ENCODE results near the gene PSMC3. TPM values are rescaled to one million over a fixed set of nuclear protein-coding genes. Genes with fewer than 3 reads are reported as not detected.

PSMC3 gene
- total RNA-seq, 1 donor from 2014 or later = 79.6 TPM

DNA sequence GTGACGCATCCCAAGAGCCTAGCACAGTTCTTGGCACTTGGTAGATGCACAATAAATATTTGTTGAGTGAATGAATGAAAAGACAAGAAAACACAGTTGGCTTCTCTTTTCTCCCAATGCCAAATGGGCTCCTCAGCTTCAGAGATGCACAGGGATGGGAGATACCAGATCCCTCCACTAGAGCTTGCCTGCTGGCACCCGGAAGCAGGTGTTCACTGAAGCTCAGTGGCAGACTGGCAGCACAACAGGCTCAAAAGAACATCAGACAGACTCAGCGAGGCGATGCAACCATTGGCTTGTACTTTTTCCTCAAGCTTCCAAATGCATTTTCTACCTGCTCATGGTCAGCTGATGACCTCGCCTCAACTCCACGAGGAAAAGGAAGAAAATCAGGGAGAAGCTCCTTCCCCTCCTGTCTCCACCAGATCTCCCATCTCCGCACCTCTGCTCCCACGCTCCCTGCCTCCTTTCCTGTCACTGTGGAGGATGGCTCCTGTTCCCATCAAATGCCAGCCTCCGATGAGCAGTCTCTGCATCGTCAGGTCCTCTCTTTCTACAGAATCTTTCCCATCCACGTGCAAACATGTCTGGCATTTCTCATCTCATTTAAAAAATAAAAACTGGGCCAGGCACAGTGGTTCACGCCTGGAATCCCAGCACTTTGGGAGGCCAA lies 16.9 kb upstream of the PSMC3 start:
- no peak for DNase-seq

DNA sequence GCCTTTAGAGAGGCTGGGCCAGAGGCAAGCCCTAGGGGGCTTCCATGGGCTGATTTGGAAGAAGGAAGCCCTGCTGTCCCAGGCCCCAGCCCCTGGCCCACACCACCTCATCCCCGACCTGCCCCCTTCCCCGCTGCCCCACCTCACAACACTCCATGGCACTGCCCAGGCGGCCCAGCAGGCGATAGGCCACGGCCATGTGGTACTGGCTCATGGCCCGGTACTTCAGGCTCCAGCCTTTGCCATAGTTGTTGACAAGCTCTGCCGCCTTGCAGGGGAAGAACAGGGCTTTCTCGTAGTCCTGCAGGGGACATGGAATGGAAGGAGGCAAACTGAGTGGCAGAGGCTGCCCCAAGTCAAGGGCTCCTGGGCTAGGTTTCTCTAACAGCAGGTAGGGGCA lies 16.3 kb upstream of the PSMC3 start:
- no peak for DNase-seq

DNA sequence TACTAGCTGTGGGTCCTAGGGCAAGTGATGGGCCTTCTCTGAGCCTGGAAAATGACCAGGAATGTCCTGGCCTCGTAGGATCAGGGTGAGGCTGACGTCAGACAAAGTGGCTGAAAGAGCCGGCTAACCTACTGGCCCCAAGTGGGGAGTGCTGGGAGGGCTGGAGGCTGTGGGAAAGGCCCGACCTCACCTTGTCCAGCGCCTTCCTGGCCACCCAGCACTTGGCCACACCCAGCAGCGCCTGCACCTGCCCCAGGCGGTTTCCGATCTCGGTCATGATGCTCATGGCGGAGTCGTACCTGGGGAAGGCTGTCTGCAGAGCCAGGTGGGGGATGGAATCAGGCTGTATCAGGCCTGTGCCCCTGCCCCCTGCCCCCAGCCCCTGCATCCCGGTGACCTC lies 15.2 kb upstream of the PSMC3 start:
- no peak for DNase-seq

DNA sequence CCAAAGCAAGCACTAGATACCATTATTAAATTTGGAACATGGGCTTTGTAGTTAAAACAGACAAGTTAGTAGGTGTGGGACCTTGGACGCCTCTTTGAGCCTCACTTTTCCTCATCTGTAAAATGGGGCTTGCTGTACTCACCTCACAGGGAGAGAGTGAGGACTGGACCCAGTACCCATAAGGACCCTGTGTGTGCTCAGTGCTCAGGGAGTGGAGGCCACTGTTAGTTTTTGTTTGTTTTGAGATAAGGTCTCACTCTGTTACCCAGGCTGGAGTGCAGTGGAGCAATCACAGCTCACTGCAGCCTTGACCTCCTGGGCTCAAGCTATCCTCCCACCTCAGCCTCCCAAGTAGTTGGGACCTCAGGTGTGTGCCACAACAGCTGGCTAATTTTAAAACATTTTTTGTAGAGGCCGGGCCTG lies 13.8 kb upstream of the PSMC3 start:
- DNase-seq = no peak

DNA sequence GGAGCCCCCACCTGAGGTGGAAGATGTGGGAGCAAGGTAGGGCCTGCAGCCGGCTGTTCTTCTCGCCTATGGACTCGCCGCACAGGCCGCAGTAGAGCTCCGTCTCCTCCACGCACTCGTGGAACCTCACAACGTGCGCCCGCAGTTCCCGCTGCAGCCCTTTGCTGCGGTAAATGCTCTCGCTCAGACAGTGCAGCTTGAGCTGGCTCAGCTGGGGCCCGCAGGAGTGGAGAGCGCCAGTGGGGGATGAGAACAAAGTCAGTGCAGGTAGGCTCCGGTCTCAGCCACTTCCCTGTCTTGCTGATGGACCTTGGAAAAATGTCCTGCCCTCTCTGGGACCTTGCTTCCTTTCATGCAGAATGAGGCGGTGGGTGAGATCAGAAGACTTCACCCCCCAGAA lies 12.5 kb upstream of the PSMC3 start:
- no peak for DNase-seq

DNA sequence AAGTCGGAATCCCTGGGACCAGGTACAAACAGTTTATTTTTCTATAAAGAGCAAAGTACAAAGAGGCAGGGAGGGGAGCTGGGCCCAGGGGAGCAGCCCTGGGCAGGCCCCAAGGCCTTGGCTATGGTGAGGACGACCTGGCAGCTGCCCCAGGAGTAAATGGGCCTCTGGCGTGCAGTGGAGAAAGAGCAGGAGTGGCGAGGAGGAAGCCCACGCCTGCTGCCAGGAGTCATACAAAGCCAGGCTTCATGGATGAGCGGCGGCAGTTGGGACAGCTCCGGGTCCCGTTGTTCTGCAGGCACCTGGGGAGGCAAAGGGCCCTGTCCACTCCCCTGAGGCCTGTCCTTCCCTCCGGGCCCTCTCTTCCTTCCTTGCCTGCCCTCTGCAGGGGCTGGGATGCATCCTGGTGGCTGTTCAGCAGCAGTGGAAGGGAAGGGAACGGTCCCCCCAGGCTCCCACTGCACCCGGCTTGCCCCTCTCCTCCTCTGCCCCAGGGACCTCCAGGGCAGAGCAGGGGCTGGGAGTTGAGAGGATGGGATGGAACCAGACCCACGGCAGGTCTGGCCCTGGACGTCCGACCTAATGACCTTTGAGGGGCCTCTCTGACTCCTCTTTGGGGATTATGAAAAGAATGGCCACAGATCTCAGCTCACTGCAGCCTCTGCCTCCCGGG lies 11.6 kb upstream of the PSMC3 start:
- no peak for DNase-seq

DNA sequence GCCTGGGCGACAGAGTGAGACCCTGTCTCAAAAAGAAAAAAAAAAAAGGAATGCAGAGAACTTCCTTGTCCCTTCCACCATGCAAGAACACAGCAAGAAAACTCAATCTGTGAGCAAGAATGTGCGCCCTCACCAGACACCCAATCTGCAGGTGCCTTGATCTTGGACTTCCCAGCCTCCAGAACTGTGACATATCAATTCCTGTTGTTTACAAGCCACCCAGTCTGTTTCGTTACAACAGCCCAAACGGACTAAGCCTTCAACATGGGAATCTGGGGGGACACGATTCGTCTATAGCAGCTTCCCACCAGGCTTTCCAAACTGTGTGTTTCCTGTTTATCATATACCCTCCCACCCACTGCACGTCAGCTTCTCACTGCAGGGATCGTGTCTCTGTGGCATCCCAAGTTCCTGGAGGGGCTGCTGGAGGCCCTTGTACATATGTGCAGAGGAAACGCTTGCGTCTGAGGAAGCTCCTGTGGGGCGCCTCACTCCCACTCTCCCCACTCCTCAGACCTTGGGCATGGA lies 11.0 kb upstream of the PSMC3 start:
- DNase-seq = no peak

DNA sequence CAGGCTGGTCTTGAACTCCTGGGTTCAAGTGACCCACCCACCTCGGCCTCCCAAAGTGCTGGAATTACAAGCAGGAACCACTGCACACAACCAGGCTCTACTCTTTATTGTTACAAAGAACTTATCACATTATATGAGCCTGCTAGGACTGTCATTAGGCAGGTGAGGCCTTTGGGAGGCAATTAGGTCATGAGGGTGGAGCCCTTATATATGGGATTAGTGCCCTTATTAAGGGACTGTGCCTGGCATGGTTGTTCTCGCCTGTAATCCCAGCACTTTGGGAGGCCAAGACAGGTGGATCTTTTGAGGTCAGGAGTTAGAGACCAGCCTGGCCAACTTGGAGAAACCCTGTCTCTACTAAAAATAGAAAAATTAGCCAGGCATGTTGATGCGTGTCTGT lies 10.5 kb upstream of the PSMC3 start:
- DNase-seq = no peak

DNA sequence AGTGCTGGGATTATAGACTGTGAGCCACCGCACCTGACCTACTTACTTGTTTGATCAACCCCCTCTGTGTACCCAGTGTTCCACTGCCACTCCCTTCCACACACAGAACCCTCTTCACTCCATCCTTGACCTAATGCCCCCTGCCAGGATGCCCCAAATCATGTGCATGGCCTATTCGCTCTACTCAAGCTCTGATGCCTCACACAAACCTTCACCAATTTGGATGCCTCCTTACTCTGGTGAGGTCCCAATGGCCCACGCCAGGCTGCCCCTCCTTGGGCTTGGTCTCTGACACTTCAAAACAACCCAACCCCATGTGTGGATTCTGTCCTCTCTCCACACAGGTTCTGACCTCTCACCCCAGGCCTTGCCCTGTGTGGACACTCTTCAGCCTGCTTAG lies 9.4 kb upstream of the PSMC3 start:
- DNase-seq = no peak

DNA sequence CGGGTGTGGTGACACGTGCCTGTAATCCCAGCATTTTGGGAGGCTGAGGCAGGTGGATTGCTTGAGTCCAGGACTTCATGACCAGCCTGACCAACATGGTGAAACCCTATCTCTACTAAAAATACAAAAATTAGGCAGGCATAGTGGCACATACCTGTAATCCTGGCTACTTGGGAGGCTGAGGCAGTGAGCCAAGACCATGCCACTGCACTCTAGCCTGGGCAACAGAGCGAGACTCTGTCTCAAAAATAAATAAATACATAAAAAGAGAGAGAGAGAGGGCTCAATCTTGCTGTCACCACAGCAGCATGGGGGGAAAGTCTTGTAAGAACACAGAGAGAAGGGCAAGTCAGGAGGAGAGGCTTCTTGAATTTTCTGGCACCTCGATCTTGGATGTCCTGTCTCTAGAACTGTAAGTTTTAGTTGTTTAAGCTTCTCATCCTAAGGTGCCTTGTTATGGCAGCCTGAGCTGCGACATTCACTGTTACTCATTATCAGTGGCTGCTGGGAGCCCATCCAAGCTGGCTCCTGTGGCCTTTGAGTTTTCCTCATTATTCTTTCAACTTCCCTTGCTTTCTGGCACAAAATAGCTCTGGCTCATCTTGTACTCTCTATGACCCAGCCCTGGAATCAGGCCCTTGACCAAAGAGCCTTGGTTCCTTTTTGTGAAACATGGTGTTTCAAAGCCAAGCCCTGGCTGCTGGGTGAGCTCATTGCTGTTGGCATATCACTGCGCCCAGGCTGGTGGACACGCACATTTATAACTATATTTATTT lies 8.0 kb upstream of the PSMC3 start:
- DNase-seq = no peak

DNA sequence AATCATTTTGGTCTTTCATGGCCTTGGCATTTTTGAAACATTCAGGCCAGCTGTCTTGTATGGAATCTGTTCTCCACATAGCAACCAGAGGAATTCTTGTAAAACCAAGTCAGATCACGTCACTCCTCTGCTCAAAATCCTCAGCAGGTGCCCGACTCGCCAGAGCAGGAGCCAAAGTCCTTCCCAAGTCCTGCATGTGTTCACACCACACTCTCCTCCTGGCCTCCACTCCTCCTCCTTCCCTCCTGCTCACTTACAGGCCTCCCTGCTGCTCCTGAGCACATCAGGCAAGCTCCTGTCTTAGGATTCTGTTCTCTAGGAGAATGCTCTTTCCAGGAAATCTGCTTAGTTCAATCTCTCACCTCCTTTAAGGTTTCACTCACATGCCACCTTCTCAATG lies 6.9 kb upstream of the PSMC3 start:
- DNase-seq = no peak

DNA sequence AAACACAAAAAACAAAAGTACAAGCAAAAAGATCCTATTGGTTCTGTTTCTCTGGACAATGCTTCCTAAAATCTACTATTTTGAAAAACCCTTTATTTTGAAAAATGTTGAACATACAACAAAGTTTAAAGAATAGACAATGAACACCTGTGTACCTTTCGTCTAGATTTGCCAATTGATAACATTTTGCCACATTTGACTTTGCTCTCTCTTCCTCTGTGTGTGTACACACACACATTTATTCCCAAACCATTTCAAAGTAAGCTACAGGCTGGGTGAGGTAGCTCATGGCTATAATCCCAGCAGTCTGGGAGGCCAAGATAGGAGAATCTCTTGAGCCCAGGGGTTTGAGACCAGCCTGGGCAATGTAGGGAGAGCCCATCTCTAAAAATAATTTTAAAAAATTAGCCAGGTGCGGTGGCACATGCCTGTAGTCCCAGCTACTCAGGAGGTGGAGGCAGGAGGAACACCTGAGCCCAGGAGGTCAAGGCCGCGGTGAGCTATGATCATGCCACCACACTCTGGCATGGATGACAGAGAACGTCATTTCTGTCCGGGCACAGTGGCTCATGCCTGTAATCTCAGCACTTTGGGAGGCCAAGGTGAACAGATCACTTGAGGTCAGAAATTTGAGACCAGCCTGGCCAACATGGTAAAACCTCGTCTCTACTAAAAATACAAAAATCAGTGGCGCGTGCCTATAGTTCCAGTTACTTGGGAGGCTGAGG lies 5.3 kb upstream of the PSMC3 start:
- no peak for DNase-seq

DNA sequence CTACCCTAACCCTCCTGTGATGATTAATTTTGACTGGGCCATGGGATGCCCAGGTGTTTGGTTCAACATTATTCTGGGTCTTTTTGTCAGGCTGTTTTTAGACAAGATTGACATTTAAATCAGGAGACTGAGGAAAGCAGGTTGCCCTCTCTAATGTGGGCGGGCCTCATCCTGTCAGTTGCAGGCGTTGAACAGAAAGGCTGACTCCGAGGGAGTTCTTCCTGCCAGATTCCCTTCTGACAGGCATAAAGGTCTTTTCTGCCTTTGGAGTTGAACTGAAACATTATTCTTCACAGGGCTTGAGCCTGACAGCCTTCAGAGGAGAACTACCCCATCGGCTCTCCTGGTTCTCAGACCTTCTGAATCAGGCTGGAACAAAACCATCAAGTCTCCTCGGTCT lies 4.3 kb upstream of the PSMC3 start:
- DNase-seq = no peak

DNA sequence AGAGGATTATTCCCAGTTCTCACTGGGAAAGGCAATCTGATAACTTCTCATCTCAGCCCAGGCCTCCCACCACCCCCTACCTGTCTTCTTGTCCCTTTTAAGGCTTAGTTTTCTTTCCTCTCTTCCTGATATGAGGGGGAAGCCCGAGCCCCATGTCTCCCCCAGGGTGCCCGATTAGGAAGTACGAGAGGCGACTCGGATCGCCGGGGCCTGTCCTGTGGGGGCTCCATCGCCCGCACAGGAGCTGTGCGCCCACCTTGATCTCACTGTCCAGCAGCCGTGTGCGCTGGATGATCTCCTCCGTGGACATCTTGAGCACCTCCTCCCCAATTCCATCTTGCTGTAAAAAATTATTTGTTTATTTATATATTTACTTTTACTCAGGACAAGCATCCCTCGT lies 628 bp downstream of the PSMC3 start:
- DNase-seq = no peak

DNA sequence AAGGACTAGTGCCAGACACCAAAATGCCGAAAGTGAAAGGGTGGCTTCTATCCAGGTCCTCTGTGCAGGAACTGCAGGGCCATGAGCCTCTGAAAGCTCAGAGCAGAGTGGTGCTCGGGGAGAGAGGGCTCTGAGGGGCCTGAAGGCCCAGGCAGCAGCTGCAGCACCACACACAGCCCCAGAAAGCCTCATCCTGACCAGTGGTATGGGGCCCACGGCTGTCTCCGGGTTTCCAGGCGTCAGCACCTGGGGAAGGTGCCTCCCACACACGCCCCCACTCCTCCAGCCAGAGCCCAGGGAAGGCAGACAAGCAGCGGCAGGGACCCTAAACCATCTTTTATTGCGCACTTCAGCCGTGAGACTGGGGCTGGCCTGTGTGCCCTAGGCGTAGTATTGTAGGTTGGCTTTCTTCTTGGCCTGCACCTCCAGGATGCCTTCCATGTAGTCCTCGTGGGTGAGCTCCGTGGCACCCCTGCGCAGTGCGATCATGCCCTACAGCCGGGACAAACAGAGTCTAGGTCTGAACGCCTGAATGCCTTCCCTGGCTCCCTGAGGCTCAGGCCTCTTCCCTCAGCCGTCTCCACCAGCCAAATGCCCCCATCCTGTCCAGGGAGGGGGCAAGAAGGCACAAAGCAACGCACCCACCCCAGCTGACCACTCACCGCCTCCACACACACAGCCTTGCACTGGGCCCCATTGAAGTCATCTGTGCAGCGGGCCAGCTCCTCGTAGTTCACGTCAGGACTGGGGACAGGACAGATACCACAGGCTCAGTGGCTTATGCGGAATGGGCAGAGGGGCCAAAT lies 7.6 kb downstream of the PSMC3 start:
- no peak for DNase-seq

DNA sequence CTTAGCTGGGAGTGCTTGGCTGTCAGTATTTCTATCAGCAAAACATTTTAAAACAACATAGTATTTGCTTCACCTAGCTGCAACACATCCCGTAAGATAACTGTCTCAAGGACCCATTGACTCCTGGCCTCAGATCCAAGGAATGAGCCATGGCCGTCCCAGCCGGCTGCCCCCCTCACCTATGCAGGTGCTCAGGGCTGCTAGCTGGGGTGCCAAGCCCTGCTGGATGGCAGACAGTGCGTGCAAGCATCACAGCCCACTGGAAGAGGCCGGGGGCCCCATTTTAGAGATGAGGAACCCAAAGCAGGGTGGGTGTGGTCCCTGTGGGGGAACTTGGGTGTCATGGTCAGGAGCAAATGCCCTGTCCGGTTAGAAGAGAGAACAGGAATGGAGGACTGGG lies 8.5 kb downstream of the PSMC3 start:
- DNase-seq = no peak

DNA sequence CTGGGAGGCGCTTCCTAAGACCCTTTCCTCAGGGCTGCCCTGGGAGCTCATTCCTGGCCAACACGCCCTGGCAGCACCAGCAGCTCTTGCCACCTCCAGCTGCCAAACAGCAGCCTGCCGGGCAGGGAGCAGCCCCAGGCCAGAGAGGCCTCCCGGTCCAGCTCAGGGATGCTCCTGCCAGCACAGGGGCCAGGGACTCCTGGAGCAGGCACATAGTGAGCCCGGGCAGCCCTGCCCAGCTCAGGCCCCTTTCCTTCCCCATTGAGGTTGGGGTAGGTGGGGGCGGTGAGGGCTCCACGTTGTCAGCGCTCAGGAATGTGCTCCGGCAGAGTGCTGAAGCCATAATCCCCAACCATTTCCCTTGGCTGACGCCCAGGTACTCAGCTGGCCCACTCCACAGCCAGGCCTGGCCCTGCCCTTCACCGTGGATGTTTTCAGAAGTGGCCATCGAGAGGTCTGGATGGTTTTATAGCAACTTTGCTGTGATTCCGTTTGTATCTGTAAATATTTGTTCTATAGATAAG lies 10.2 kb downstream of the PSMC3 start:
- DNase-seq = peak; percentile 48

DNA sequence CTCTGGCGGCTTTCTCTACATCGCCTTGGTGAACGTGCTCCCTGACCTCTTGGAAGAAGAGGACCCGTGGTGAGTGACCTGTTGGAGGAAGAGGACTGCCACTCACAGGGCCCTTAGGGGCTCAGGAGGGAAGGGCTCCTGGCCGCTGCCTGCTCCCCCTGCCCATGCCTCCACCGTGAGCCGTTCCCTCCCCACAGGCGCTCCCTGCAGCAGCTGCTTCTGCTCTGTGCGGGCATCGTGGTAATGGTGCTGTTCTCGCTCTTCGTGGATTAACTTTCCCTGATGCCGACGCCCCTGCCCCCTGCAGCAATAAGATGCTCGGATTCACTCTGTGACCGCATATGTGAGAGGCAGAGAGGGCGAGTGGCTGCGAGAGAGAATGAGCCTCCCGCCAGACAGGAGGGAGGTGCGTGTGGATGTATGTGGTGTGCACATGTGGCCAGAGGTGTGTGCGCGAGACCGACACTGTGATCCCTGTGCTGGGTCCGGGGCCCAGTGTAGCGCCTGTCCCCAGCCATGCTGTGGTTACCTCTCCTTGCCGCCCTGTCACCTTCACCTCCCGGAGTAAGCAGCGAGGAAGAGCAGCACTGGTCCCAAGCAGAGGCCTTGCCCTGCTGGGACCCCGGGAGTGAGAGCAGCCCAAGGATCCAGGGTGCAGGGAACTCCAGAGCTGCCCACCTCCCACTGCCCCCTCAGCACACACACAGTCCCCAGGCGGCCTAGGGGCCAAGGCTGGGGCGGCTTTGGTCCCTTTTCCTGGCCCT lies 11.0 kb downstream of the PSMC3 start:
- no peak for DNase-seq

DNA sequence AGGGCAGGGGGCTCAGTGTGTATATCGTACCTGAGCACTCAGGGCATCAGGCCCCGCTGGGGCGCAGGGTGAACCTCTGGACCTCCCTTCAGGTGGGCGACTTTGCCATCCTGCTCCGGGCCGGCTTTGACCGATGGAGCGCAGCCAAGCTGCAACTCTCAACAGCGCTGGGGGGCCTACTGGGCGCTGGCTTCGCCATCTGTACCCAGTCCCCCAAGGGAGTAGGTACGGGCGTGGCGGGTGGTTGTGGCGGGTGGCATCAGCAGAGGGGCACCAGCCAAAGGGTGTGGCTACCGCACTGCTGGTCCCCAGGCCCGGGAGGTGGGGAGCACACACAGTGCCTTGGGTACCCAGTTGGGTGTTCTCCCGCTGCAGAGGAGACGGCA lies 11.6 kb downstream of the PSMC3 start:
- no peak for DNase-seq

DNA sequence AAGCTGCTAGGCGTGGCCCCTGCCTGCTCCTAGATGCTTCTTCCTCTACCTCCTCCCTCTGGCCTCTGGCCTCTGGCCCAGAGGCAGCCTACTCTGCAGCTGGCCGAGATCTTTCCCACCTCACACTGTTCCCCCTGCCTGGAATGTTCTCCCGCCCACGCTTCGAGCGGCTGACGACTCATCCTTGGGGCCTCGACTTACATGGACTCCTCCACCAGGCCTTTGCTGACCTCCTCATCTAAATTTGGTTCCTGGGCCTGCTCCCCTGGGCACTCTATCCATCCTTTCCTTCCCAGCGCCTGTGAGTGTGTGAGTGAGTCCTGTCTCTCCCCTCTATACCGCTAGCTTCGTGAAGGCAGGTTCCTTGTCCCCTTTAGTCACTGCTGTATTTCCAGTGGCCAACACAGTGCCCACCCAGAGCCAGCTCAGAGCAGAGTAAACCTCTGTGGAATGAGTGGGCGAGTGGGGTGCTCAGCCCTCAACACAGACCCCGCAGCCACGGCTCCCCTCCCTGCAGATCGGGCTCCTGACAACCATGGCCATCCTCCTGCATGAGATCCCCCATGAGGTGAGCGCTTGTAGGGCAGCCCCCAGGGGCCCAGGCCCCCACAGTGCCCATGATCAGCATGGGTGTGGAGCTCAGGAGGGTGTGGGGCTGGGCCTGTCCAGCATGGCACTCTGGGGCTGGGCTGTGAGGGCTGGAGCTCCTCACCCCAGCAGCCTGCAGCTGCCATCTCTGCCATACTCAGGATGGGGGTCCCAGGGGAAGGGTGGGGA lies 12.1 kb downstream of the PSMC3 start:
- no peak for DNase-seq

Measured in skin of body (tissue), 2 donors.